IMR-90 (cell line): ENCODE measurements around the gene CDC34.

Experiments used
- CEBPB ChIP-seq: IDR thresholded peaks from 2 replicates; pipeline ENCODE4 v1.6.1; 2012; ENCODE audit warnings: low read depth, low read length, improper control_type of control experiment
- ELK1 ChIP-seq: fragments of 150-350 bp; IDR thresholded peaks from 2 replicates; pipeline ENCODE4 v1.6.1; 2016; ENCODE audit warnings: low read depth, mild to moderate bottlenecking, low read length, moderate library complexity, borderline replicate concordance
- MAFK ChIP-seq: IDR thresholded peaks from 2 replicates; pipeline ENCODE4 v1.6.1; 2012; ENCODE audit warnings: low read depth, low read length, improper control_type of control experiment
- MAZ ChIP-seq: IDR thresholded peaks from 2 replicates; pipeline ENCODE4 v1.6.1; 2012; ENCODE audit warnings: low read depth, mild to moderate bottlenecking, low read length, improper control_type of control experiment, moderate library complexity, borderline replicate concordance
- MXI1 ChIP-seq: IDR thresholded peaks from 2 replicates; pipeline ENCODE4 v1.6.1; 2012; ENCODE audit warnings: low read depth, mild to moderate bottlenecking, low read length, moderate library complexity, borderline replicate concordance
- POLR2A ChIP-seq: IDR thresholded peaks from 2 replicates; pipeline ENCODE4 v1.6.1; 2012; ENCODE audit warnings: mild to moderate bottlenecking, low read depth, low read length
- RCOR1 ChIP-seq: IDR thresholded peaks from 2 replicates; pipeline ENCODE4 v1.6.1; 2012; ENCODE audit warnings: mild to moderate bottlenecking, low read length, improper control_type of control experiment; ENCODE audit not compliant: insufficient replicate concordance
- RFX5 ChIP-seq: IDR thresholded peaks from 2 replicates; pipeline ENCODE4 v1.8.0; 2012; ENCODE audit warnings: low read depth, mild to moderate bottlenecking, low read length, moderate library complexity
- SMC3 ChIP-seq: fragments of 150-350 bp; IDR thresholded peaks from 2 replicates; pipeline ENCODE4 v1.6.1; 2016; ENCODE audit warnings: low read depth, mild to moderate bottlenecking, antibody characterized with exemption, low read length, moderate library complexity
- TF ChIP-seq, protein P1 (sequence below): conservative IDR thresholded peaks from 2 replicates; pipeline ENCODE4 v1.5.1; 2012; ENCODE audit warnings: mild to moderate bottlenecking, low read depth, low read length, improper control_type of control experiment

DNA sequence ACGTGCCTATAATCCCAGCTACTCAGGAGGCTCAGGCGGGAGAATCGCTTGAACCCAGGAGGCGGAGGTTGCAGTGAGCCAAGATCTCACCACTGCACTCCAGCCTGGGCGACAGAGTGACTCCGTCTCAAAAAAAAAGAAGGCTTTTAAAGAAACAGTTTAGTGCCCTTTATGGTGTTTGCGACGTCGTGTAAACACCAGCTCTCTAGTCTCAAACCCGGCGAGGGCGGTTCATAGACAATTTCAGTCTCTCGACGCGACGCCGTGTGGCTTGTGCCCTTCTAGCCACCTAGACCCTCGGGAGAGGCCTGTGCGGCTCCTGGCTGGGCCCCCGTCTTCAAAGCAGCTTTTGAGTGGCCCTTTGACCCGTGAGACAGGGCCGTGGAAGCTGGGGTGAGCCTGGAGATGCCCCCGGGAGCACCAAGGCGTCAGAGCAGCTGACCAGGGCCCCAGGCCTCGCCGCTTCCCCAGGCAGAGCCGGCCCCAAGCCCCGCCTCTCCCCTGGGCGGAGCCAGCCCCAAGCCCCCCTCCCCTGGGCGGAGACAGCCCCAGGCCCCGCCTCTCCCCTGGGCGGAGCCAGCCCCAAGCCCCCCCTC lies 40.3 kb upstream of the CDC34 start:
- TF ChIP-seq POLR2A (no peak), MAFK (no peak), CEBPB (no peak), RCOR1 (no peak), MXI1 (no peak), SMC3 (no peak), MAZ (no peak), ELK1 (no peak), RFX5 (no peak)
- TF ChIP-seq, protein P1, sequence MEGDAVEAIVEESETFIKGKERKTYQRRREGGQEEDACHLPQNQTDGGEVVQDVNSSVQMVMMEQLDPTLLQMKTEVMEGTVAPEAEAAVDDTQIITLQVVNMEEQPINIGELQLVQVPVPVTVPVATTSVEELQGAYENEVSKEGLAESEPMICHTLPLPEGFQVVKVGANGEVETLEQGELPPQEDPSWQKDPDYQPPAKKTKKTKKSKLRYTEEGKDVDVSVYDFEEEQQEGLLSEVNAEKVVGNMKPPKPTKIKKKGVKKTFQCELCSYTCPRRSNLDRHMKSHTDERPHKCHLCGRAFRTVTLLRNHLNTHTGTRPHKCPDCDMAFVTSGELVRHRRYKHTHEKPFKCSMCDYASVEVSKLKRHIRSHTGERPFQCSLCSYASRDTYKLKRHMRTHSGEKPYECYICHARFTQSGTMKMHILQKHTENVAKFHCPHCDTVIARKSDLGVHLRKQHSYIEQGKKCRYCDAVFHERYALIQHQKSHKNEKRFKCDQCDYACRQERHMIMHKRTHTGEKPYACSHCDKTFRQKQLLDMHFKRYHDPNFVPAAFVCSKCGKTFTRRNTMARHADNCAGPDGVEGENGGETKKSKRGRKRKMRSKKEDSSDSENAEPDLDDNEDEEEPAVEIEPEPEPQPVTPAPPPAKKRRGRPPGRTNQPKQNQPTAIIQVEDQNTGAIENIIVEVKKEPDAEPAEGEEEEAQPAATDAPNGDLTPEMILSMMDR = no peak
